GM18873 (cell line): ENCODE measurements around the gene KIAA1755.

ENCODE experiments used
- ATAC-seq: cut with Tn5 transposase; IDR thresholded peaks from one replicate; pipeline ENCODE4 v1.9.1; 2021; ENCODE audit warnings: mild to moderate bottlenecking, moderate library complexity, moderate number of reproducible peaks; ENCODE audit not compliant: unreplicated experiment, low FRiP score

KIAA1755 gene

GRCh38 chr20:38208523-38208922 lies 52.0 kb downstream of the KIAA1755 start:
- no peak for ATAC-seq

GRCh38 chr20:38208088-38208487 lies 52.4 kb downstream of the KIAA1755 start:
- ATAC-seq, result no peak

- no peak for ATAC-seq
Measured at GRCh38 chr20:38207621-38208020, 52.9 kb downstream of the KIAA1755 start.

- ATAC-seq, result no peak
Measured at GRCh38 chr20:38205001-38205400, 55.5 kb downstream of the KIAA1755 start.

- no peak for ATAC-seq
Measured at GRCh38 chr20:38203981-38204357, 56.6 kb downstream of the KIAA1755 start.

GRCh38 chr20:38203337-38203980 lies 57.1 kb downstream of the KIAA1755 start:
- no peak for ATAC-seq

GRCh38 chr20:38202982-38203293 lies 57.6 kb downstream of the KIAA1755 start:
- no peak for ATAC-seq

- no peak for ATAC-seq
Measured at GRCh38 chr20:38202153-38202981, 58.2 kb downstream of the KIAA1755 start.

- ATAC-seq, result no peak
Measured at GRCh38 chr20:38201356-38201755, 59.2 kb downstream of the KIAA1755 start.

GRCh38 chr20:38200646-38201045 lies 59.9 kb downstream of the KIAA1755 start:
- ATAC-seq, result no peak

GRCh38 chr20:38199501-38200390 lies 60.8 kb downstream of the KIAA1755 start:
- no peak for ATAC-seq

GRCh38 chr20:38198238-38198861 lies 62.2 kb downstream of the KIAA1755 start:
- ATAC-seq, result no peak

GRCh38 chr20:38197619-38198018 lies 62.9 kb downstream of the KIAA1755 start:
- ATAC-seq, result no peak

GRCh38 chr20:38197217-38197616 lies 63.3 kb downstream of the KIAA1755 start:
- no peak for ATAC-seq

- no peak for ATAC-seq
Measured at GRCh38 chr20:38196592-38196991, 63.9 kb downstream of the KIAA1755 start.

GRCh38 chr20:38196076-38196475 lies 64.5 kb downstream of the KIAA1755 start:
- no peak for ATAC-seq

- ATAC-seq, result no peak
Measured at GRCh38 chr20:38195521-38195920, 65.0 kb downstream of the KIAA1755 start.

- no peak for ATAC-seq
Measured at GRCh38 chr20:38194971-38195504, 65.5 kb downstream of the KIAA1755 start.

GRCh38 chr20:38193586-38194105 lies 66.9 kb downstream of the KIAA1755 start:
- no peak for ATAC-seq

GRCh38 chr20:38192323-38192885 lies 68.1 kb downstream of the KIAA1755 start:
- ATAC-seq, result no peak
